Kidney (tissue), 14 donors: ENCODE measurements around the gene NEURL1B. TPM values are rescaled to one million over a fixed set of nuclear protein-coding genes. Genes with fewer than 3 reads are reported as not detected.

Source experiments
- DNase-seq, 5 donors: peaks; one replicate each; pipeline ENCODE4 v3.0.0-alpha.2; 2013 to 2020
- FAIRE-seq: peaks from 2 replicates; lab custom pipeline; 2012; peaks lifted over from hg19 to GRCh38; lab: Jason Lieb, UNC
- H3K27ac ChIP-seq, 2 donors: one replicate each; pipeline ENCODE4 v1.7.0; 2013; ENCODE audit warnings: low read depth in 2 of 2, low read length in 2 of 2, inconsistent platforms in 1 of 2
- H3K27me3 ChIP-seq: one replicate; pipeline ENCODE4 v1.7.1; 2013; ENCODE audit warnings: low read length, inconsistent platforms; ENCODE audit not compliant: control insufficient read depth, insufficient read depth
- H3K36me3 ChIP-seq, 3 donors: one replicate each; pipeline versions ENCODE4 v1.7.0 to v1.7.1; 2013; ENCODE audit warnings: low read length in 3 of 3, control low read depth in 1 of 3, inconsistent platforms in 1 of 3; ENCODE audit not compliant: insufficient read depth in 3 of 3, control insufficient read depth in 2 of 3
- H3K4me1 ChIP-seq, 3 donors: one replicate each; pipeline versions ENCODE4 v1.7.0 to v1.7.1; 2013; ENCODE audit warnings: low read length in 3 of 3, inconsistent platforms in 1 of 3, low read depth in 1 of 3; ENCODE audit not compliant: control insufficient read depth in 2 of 3, insufficient read depth in 2 of 3
- H3K4me3 ChIP-seq, 3 donors: one replicate each; pipeline versions ENCODE4 v1.7.0 to v1.8.1; 2013; ENCODE audit warnings: low read length in 3 of 3, control low read depth in 1 of 3, inconsistent platforms in 1 of 3
- H3K9ac ChIP-seq, 3 donors: one replicate each; pipeline versions ENCODE4 v1.7.0 to v1.7.1; 2013; ENCODE audit warnings: low read length in 3 of 3, control low read depth in 1 of 3, inconsistent platforms in 1 of 3
- H3K9me3 ChIP-seq, 3 donors: one replicate each; pipeline versions ENCODE4 v1.7.0 to v1.7.1; 2013; ENCODE audit warnings: low read length in 3 of 3, control low read depth in 1 of 3, inconsistent platforms in 1 of 3; ENCODE audit not compliant: control insufficient read depth in 2 of 3, insufficient read depth in 1 of 3
- CTCF ChIP-seq: IDR thresholded peaks from 3 replicates; pipeline ENCODE4 v1.5.1; 2012; ENCODE audit warnings: mild to moderate bottlenecking, moderate library complexity, borderline replicate concordance; ENCODE audit not compliant: insufficient read depth; ENCODE audit errors: extremely low read depth
- intact Hi-C: fragments of 100-400 bp; cut with DNase I; formaldehyde crosslinking; loops from one replicate; pipeline ENCODE4 v1.11.1; 2022
- polyA plus RNA-seq: library from polyadenylated mRNA; stranded (reverse); fragments of 350-450 nt; fragmentation: Illumina TruSeq; extraction: RNeasy Lipid Tissue Mini Kit (QIAGEN cat#74804); gene quantifications from one replicate; pipeline ENCODE4 v1.2.3, GENCODE V29; 2014; ENCODE audit warnings: low read depth, low replicate concordance; ENCODE audit not compliant: insufficient read depth
- total RNA-seq: library from RNA; stranded (reverse); fragmentation: NEBNext Ultra II Directional; extraction: Animal tissue kit (Norgen Biotek cat#: 25700); gene quantifications from one replicate; pipeline ENCODE4 v1.2.1, GENCODE V29; 2021
- donor health status: control.
- donor health status: control.
- donor health status: control.
- donor health status: control.
- donor health status: control.
- donor health status: DM: yes; HTN: yes; CAD: no.
- donor health status: Normal renal cell carcinoma (clear cell type).

The NEURL1B gene
- total and polyA plus RNA-seq, 2 donors from 2014 or later, result 5.4 to 42.6 TPM

GRCh38 chr5:172713113-172713808, 72.2 kb downstream of the NEURL1B start:
- DNase-seq (peak; percentile 51 to 85 (median 71)), FAIRE-seq (no peak)
- H3K9ac ChIP-seq, result peak overlapping the region in 2 of 3 donors; percentile 63 to 72
- H3K27me3 ChIP-seq, result no peaks in the 10 kb centered on the region
- H3K36me3 ChIP-seq, result no peaks in the 10 kb centered on the region
- H3K4me1 ChIP-seq, result peaks cover 0 to 31% (median 23%) of the 10 kb centered on the region in 3 donors
- no peaks in the 10 kb centered on the region for H3K9me3 ChIP-seq
- H3K27ac ChIP-seq, result peak overlapping the region in 1 of 2 donors; percentile 82
- TF ChIP-seq CTCF, result peak; percentile 81
- intact Hi-C loops, result loop anchor here (5.0 kb wide), 1 partner anchor 219 kb away; no protein-coding TSS in a partner anchor
- no peak overlapping the region for H3K4me3 ChIP-seq

GRCh38 chr5:172713809-172714490, 72.9 kb downstream of the NEURL1B start:
- H3K27me3 ChIP-seq, result no peaks in the 10 kb centered on the region
- intact Hi-C loops, result loop anchor here (5.0 kb wide), 1 partner anchor 218 kb away; no protein-coding TSS in a partner anchor
- no peaks in the 10 kb centered on the region for H3K9me3 ChIP-seq
- H3K4me1 ChIP-seq, result peaks cover 0 to 31% (median 23%) of the 10 kb centered on the region in 3 donors
- FAIRE-seq (no peak), DNase-seq (peak in 1 of 5 donors; percentile 72)
- peak overlapping the region in 1 of 3 donors; percentile 63 for H3K9ac ChIP-seq
- H3K36me3 ChIP-seq, result no peaks in the 10 kb centered on the region
- TF ChIP-seq CTCF, result no peak
- H3K4me3 ChIP-seq, result peak overlapping the region in 1 of 3 donors; percentile 18
- peak overlapping the region; percentile 82 to 94 for H3K27ac ChIP-seq

- Histone ChIP-seq H3K9ac (peak overlapping the region in 1 of 3 donors; percentile 63), H3K27ac (peak overlapping the region; percentile 82 to 94), H3K4me3 (peak overlapping the region in 1 of 3 donors; percentile 18), H3K4me1 (peaks cover 0 to 31% (median 23%) of the 10 kb centered on the region in 3 donors), H3K9me3 (no peaks in the 10 kb centered on the region), H3K27me3 (no peaks in the 10 kb centered on the region), H3K36me3 (no peaks in the 10 kb centered on the region)
- peak; percentile 77 for TF ChIP-seq CTCF
- peak; percentile 71 to 95 (median 77) for DNase-seq
- intact Hi-C loops, result loop anchor here (5.0 kb wide), 1 partner anchor 218 kb away; no protein-coding TSS in a partner anchor
- FAIRE-seq, result no peak
Measured at GRCh38 chr5:172714491-172715420, 73.7 kb downstream of the NEURL1B start.
